Muscle of back (tissue), 11 donors: ENCODE measurements around the gene LMNTD2. TPM values are rescaled to one million over a fixed set of nuclear protein-coding genes. Genes with fewer than 3 reads are reported as not detected.

Experiments used
- DNase-seq, 3 donors: peaks; one replicate each; pipeline versions ENCODE4 v3.0.0 to v3.0.0-alpha.2; 2013
- polyA plus RNA-seq, 10 donors: library from polyadenylated mRNA; unstranded; fragments of 120-200 nt; gene quantifications; one replicate each; pipeline ENCODE4 v1.2.1, GENCODE V29; 2013; ENCODE audit not compliant: insufficient read length in 10 of 10

Gene LMNTD2
- polyA plus RNA-seq, 10 donors, result 0.17 to 1.1 (median 0.44) TPM

DNA sequence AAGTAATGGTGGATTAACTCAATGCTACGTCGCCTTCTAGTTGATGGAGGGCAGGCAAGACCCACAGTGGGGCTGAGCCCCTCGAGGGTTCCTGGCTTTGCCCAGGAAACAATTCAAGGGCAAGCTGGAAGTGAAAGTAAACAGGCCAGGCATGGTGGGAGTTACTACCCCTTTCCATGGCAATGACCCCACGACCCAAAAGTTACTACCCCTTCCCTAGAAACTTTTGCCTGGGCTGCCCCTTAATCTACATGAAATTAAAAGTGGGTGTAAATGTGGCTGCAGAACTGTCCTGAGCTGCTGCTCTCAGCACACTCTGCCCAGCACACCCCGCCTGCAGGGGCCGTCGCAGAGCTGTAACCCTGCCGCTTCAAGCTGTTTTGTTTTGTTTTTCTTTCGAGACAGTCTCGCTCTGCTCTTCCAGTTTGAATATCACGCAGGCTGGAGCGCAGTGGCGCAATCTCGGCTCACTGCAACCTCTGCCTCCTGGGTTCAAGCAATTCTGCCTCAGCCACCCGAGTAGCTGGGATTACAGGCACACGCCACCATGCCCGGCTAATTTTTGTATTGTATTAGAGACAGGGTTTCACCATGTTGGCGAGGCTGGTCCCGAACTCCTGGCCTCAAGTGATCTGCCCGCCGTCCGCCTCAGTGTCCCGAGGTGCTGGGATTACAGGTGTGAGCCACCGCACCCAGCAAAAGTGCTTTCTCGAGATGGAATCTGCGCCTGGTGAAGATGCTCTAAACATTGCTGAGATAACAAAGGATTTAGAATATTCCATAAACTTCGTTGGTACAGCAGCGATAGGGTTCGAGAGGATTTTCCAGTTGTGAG lies 47.6 kb downstream of the LMNTD2 start:
- no peak for DNase-seq

DNA sequence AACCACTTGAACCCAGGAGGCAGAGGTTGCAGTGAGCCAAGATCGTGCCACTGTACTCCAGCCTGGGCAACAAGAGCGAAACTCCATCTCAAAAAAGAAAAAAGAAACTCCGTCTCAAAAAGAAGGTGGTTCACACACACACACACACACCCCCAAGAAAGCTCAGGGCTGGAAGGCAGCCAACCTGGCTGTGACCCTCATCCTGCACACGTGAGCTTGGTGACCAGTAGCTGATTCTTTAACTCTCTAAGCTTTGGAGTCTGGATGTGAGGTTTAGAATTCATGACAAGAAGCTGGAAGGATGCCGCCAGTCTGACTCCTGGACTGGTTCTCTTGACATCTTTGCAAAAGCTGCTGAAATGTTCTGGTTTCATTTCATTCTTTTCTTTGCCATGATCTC lies 51.6 kb downstream of the LMNTD2 start:
- no peak for DNase-seq

DNA sequence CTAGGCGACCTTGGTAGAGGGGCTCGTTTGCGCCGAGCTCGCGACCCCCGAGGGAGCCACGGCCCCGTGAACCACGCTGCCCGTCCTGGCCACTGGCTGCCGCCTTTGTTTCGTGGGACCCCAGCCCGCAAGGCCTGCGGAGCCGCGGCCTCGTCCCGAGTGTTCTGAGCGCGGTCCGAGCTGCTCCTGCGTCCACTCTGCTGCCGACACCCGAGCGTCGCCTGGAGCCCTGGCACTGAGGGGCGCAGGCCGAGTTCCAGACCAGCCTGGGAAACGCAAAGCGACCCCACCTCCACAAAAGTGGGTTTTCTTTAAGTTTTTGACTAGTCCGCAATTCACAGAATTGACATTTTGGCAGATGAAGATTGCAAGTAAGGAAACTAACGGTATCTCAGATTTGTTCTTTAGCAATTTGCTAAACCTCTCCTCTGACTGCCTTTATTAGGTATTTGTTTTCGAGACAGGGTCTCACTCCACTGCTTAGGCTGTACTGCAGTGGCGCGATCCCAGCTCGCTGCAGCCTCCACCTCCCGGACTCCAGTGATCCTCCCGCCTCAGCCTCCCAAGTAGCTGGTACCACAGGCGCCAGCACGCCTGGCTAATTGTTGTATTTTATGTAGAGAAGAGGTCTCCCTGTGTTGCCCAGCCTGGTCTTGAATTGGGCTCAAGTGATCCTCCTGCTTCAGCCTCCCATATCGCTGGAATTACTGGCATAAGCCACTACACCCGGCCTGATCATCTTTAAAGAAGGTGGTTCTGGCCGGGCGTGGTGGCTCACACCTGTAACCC lies 52.6 kb downstream of the LMNTD2 start:
- no peak for DNase-seq

DNA sequence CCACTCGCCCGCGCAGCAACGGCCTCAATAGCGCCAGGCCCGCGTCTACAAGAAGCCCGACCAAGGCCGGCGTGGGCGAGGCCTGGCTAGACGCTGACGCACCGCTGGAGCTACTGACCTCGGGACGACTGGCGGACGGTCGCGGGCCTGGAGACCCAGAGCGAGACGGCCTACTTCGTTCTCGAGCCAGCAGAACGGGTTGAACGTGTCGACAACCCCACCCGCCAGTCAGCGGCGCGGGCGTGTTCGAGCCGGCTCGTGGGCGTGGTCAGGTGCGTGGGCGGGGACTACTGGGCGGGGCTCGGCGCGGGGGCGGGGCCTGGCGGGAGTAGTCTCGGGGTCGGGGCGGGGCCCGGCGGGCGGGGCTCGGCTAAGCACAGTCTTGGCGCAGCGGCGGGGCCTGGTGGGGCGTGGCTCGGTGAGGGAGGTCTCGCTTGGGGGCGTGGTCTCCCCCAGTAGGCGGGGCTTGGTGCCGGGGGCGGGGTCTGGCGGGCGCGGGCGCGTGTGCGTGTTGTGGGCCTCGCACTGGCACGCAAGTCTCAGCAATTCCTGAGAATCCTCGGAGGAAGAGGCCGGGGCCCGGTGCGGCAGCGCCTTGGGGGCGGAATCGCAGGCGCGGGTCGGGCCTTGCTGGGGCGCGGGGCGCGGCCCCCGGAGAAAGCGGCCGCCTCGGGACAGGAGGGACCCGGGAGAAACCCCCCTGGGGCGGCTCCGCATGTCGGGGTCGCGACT lies 53.4 kb downstream of the LMNTD2 start, which contains the start of gene RNH1:
Gene RNH1 (minus strand): TSS at position 248 of the 732 bp plus-strand sequence. CDS start 5,080 bp downstream, outside the sequence.
- DNase-seq, result peak in 2 of 3 donors; percentile 92 to 95

DNA sequence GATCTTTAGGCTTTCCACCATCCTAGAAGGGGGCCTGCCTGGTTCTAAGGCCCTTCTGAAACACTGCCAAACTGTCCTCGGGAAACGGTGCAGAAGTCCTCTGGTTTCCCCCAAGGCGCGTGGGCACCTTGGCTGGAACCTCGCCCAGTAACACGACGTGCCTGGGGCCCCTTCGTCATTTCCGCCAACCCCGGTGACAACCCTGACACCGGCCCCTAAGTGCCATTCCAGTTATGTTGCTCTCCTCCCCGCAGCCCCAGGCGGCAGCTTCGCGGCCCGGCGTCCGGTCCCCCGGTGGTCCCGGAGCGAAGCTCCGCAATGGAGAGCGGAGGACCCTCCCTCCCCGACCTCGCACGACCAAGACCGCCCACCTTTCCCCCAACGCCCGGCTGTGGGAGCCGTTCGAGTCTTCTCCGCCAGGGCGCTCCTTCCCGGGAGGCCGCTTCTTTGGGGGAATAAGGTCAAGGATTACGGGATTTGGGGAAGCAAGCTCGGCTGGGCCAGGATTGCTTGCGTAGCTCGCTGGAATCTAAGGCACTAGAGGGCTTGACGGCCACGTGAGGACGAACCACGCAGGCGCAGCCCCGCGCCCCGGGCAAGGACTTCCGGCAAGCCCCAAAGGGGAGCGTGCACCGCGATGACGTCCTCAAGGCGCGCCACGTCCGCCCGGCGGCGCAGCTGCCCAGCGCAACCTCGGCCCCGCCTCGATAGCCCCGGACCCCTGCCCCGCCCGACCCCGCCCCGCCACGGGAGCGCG lies 54.1 kb downstream of the LMNTD2 start:
- peak; percentile 97 to 99 (median 99) for DNase-seq

DNA sequence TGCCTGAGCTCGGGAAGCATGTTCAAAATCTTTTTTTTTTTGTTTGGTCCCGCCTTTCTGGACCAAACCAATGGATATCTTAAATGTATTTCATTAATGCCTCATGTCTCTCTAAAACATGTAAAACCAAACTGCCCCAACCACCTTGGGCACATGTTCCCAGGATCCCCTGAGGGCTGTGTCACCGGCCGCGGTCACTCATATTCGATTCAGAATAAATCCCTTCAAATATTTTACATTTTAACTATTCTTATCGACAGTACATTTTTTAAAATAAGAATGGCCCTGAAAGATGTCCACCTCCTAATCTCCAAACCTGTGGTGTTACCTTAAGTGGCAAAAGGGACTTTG lies 55.6 kb downstream of the LMNTD2 start:
- no peak for DNase-seq

Other genes starting within 250 kb of the LMNTD2 start
- gene IFITM1, start 246.7 kb downstream of the LMNTD2 start, polyA plus RNA-seq, result 10 to 100 TPM; 10.0 to 33.2 (median 15.9) TPM
- 100 to 1,000 TPM; 172 to 315 (median 276) TPM for gene IFITM3, start 239.9 kb downstream of the LMNTD2 start, polyA plus RNA-seq
- gene B4GALNT4, start 191.2 kb downstream of the LMNTD2 start, polyA plus RNA-seq, result 10 to 100 TPM in 9 of 10 donors, 1 to 10 TPM in 1; 9.4 to 35.6 (median 13.8) TPM
- gene PKP3, start 166.5 kb downstream of the LMNTD2 start, polyA plus RNA-seq, result 10 to 100 TPM in 1 of 10 donors, 1 to 10 TPM in 1, under 1 TPM in 6, not detected in 2; 0.14 to 14.1 (median 0.61) TPM
- 10 to 100 TPM in 8 of 10 donors, 1 to 10 TPM in 2; 8.4 to 19.6 (median 13.2) TPM for gene SIGIRR, start 145.7 kb downstream of the LMNTD2 start, polyA plus RNA-seq
- 1 to 10 TPM in 4 of 10 donors, under 1 TPM in 6; 0.08 to 2.7 (median 0.44) TPM for gene ANO9, start 118.7 kb downstream of the LMNTD2 start, polyA plus RNA-seq
- 10 to 100 TPM; 23.4 to 31.7 (median 28.1) TPM for gene PTDSS2, start 110.5 kb downstream of the LMNTD2 start, polyA plus RNA-seq
- 100 to 1,000 TPM in 1 of 10 donors, 10 to 100 TPM in 9; 75.5 to 108 (median 86.2) TPM for gene RNH1, start 53.5 kb downstream of the LMNTD2 start, polyA plus RNA-seq
- gene HRAS, start 25.2 kb downstream of the LMNTD2 start, polyA plus RNA-seq, result 100 to 1,000 TPM in 5 of 10 donors, 10 to 100 TPM in 5; 84.1 to 114 (median 101) TPM
- 1 to 10 TPM; 2.7 to 7.0 (median 4.9) TPM for gene LRRC56, start 23.2 kb downstream of the LMNTD2 start, polyA plus RNA-seq
- gene RASSF7, start 232 bp upstream of the LMNTD2 start, polyA plus RNA-seq, result 1 to 10 TPM; 1.1 to 3.7 (median 2.2) TPM
- gene PHRF1, start 15.7 kb upstream of the LMNTD2 start, polyA plus RNA-seq, result 10 to 100 TPM; 13.5 to 22.1 (median 16.5) TPM
- gene IRF7, start 55.2 kb upstream of the LMNTD2 start, polyA plus RNA-seq, result 10 to 100 TPM in 4 of 10 donors, 1 to 10 TPM in 6; 6.3 to 13.1 (median 9.6) TPM
- 1 to 10 TPM in 7 of 10 donors, under 1 TPM in 3; 0.60 to 2.1 (median 1.2) TPM for gene CDHR5, start 64.2 kb upstream of the LMNTD2 start, polyA plus RNA-seq
- gene SCT, start 66.4 kb upstream of the LMNTD2 start, polyA plus RNA-seq, result 100 to 1,000 TPM in 1 of 10 donors, 10 to 100 TPM in 9; 31.7 to 107 (median 61.3) TPM
- gene DRD4, start 76.5 kb upstream of the LMNTD2 start, polyA plus RNA-seq, result under 1 TPM; 0.23 to 0.90 (median 0.73) TPM
- gene DEAF1, start 134.5 kb upstream of the LMNTD2 start, polyA plus RNA-seq, result 10 to 100 TPM; 22.1 to 40.7 (median 29.2) TPM
- gene TMEM80, start 135.1 kb upstream of the LMNTD2 start, polyA plus RNA-seq, result 10 to 100 TPM; 10.6 to 27.9 (median 16.7) TPM
- gene EPS8L2, start 145.5 kb upstream of the LMNTD2 start, polyA plus RNA-seq, result 1 to 10 TPM; 1.5 to 9.0 (median 2.8) TPM
- gene TALDO1, start 186.7 kb upstream of the LMNTD2 start, polyA plus RNA-seq, result 10 to 100 TPM; 55.0 to 92.1 (median 66.3) TPM
- gene GATD1, start 216.7 kb upstream of the LMNTD2 start, polyA plus RNA-seq, result 10 to 100 TPM; 30.5 to 49.5 (median 39.2) TPM
- 1 to 10 TPM in 1 of 10 donors, under 1 TPM in 9; 0.35 to 1.0 (median 0.60) TPM for gene CEND1, start 229.4 kb upstream of the LMNTD2 start, polyA plus RNA-seq
- gene SLC25A22, start 237.5 kb upstream of the LMNTD2 start, polyA plus RNA-seq, result 10 to 100 TPM in 6 of 10 donors, 1 to 10 TPM in 4; 9.0 to 16.8 (median 10.2) TPM
- gene PIDD1, start 244.5 kb upstream of the LMNTD2 start, polyA plus RNA-seq, result 10 to 100 TPM in 1 of 10 donors, 1 to 10 TPM in 9; 4.4 to 10.5 (median 6.3) TPM
- 1,000 to 10,000 TPM; 1,394 to 1,882 (median 1,587) TPM for gene RPLP2, start 249.2 kb upstream of the LMNTD2 start, polyA plus RNA-seq